ENCODE data around the gene KATNA1. TPM values are rescaled to one million over a fixed set of nuclear protein-coding genes. Genes with fewer than 3 reads are reported as not detected.

Gene KATNA1
- total RNA-seq, 1 experiment from 2014 or later, result 13.1 TPM

GRCh38 chr6:149608381-149608982, 40.0 kb downstream of the KATNA1 start:
- intact Hi-C loops (cut with micrococcal nuclease; ENCODE audit: unreplicated experiment), result no loop called here
- H3K4me3 Mint-ChIP-seq (ENCODE audit: low read depth, unreplicated experiment), result no peak overlapping the region
- H3K36me3 Mint-ChIP-seq (ENCODE audit: insufficient read depth, unreplicated experiment), result no peaks in the 10 kb centered on the region
- no TSS peak for BruUV-seq (replicated peaks)
- H3K9me3 Mint-ChIP-seq (ENCODE audit: low read depth, unreplicated experiment), result no peaks in the 10 kb centered on the region
- no peaks in the 10 kb centered on the region for H3K27me3 Mint-ChIP-seq (ENCODE audit: unreplicated experiment)
- no peaks in the 10 kb centered on the region for H3K4me1 Mint-ChIP-seq (ENCODE audit: low read depth, unreplicated experiment)
- no peak for DNase-seq
- CTCF ChIA-PET, result no interaction called here
- TF ChIP-seq CTCF (IDR thresholded peaks at IDR 0.05; ENCODE audit: unreplicated experiment), result no peak
- no peak overlapping the region for H3K27ac Mint-ChIP-seq (ENCODE audit: unreplicated experiment)

GRCh38 chr6:149600508-149600907, 48.0 kb downstream of the KATNA1 start:
- Mint-ChIP-seq H3K4me1 (ENCODE audit: low read depth, unreplicated experiment) (no peaks in the 10 kb centered on the region), H3K27me3 (ENCODE audit: unreplicated experiment) (no peaks in the 10 kb centered on the region), H3K4me3 (ENCODE audit: low read depth, unreplicated experiment) (no peak overlapping the region), H3K36me3 (ENCODE audit: insufficient read depth, unreplicated experiment) (no peaks in the 10 kb centered on the region), H3K27ac (ENCODE audit: unreplicated experiment) (no peak overlapping the region), H3K9me3 (ENCODE audit: low read depth, unreplicated experiment) (no peaks in the 10 kb centered on the region)
- DNase-seq, result no peak
- BruUV-seq (replicated peaks), result no TSS peak
- CTCF ChIA-PET, result no interaction called here
- intact Hi-C loops (cut with micrococcal nuclease; ENCODE audit: unreplicated experiment), result no loop called here
- no peak for TF ChIP-seq CTCF (IDR thresholded peaks at IDR 0.05; ENCODE audit: unreplicated experiment)

GRCh38 chr6:149593408-149593807, 55.1 kb downstream of the KATNA1 start:
- no peaks in the 10 kb centered on the region for H3K9me3 Mint-ChIP-seq (ENCODE audit: low read depth, unreplicated experiment)
- BruUV-seq (replicated peaks), result no TSS peak
- H3K27me3 Mint-ChIP-seq (ENCODE audit: unreplicated experiment), result no peaks in the 10 kb centered on the region
- no peaks in the 10 kb centered on the region for H3K4me1 Mint-ChIP-seq (ENCODE audit: low read depth, unreplicated experiment)
- CTCF ChIA-PET, result no interaction called here
- no peak for DNase-seq
- no peaks in the 10 kb centered on the region for H3K36me3 Mint-ChIP-seq (ENCODE audit: insufficient read depth, unreplicated experiment)
- intact Hi-C loops (cut with micrococcal nuclease; ENCODE audit: unreplicated experiment), result no loop called here
- H3K27ac Mint-ChIP-seq (ENCODE audit: unreplicated experiment), result no peak overlapping the region
- no peak for TF ChIP-seq CTCF (IDR thresholded peaks at IDR 0.05; ENCODE audit: unreplicated experiment)
- no peak overlapping the region for H3K4me3 Mint-ChIP-seq (ENCODE audit: low read depth, unreplicated experiment)

GRCh38 chr6:149592983-149593382, 55.5 kb downstream of the KATNA1 start:
- H3K27ac Mint-ChIP-seq (ENCODE audit: unreplicated experiment), result no peak overlapping the region
- TF ChIP-seq CTCF (IDR thresholded peaks at IDR 0.05; ENCODE audit: unreplicated experiment), result no peak
- intact Hi-C loops (cut with micrococcal nuclease; ENCODE audit: unreplicated experiment), result no loop called here
- no TSS peak for BruUV-seq (replicated peaks)
- H3K27me3 Mint-ChIP-seq (ENCODE audit: unreplicated experiment), result no peaks in the 10 kb centered on the region
- H3K36me3 Mint-ChIP-seq (ENCODE audit: insufficient read depth, unreplicated experiment), result no peaks in the 10 kb centered on the region
- no peaks in the 10 kb centered on the region for H3K9me3 Mint-ChIP-seq (ENCODE audit: low read depth, unreplicated experiment)
- CTCF ChIA-PET, result no interaction called here
- no peaks in the 10 kb centered on the region for H3K4me1 Mint-ChIP-seq (ENCODE audit: low read depth, unreplicated experiment)
- no peak overlapping the region for H3K4me3 Mint-ChIP-seq (ENCODE audit: low read depth, unreplicated experiment)
- no peak for DNase-seq
